Fibroblast of skin of right biceps (primary cell): ENCODE results near the gene SIVA1.

ENCODE experiments used
- DNase-seq: peaks from one replicate; pipeline ENCODE4 v3.0.0-alpha.2; 2013

Gene SIVA1, protein sequence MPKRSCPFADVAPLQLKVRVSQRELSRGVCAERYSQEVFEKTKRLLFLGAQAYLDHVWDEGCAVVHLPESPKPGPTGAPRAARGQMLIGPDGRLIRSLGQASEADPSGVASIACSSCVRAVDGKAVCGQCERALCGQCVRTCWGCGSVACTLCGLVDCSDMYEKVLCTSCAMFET

GRCh38 chr14:104752735-104753527 lies at the start of gene SIVA1:
Gene SIVA1, plus strand, starts transcription at chr14:104753147. Its CDS starts 55 bp downstream, at chr14:104753202.
- peak; percentile 99 for DNase-seq

DNA sequence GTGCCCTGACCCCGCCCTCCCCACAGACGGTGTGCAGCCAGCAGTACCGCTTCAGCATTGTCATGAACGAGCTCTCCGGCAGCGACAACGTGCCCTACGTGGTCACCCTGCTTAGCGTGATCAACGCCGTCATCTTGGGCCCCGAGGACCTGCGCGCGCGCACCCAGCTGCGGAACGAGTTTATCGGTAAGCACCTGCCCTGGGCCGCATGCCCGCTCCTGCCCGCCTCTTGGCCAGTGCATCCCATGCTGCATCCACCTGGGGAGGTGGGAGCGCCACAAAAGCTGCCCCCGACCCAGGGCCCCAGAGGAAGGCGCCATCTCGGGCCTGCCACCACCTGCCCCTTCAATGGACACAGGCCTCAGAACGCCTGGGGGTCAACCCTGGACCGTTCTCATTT lies 49.7 kb upstream of the SIVA1 start:
- DNase-seq = no peak

GRCh38 chr14:104704252-104704651 lies 48.7 kb upstream of the SIVA1 start:
- no peak for DNase-seq

DNA sequence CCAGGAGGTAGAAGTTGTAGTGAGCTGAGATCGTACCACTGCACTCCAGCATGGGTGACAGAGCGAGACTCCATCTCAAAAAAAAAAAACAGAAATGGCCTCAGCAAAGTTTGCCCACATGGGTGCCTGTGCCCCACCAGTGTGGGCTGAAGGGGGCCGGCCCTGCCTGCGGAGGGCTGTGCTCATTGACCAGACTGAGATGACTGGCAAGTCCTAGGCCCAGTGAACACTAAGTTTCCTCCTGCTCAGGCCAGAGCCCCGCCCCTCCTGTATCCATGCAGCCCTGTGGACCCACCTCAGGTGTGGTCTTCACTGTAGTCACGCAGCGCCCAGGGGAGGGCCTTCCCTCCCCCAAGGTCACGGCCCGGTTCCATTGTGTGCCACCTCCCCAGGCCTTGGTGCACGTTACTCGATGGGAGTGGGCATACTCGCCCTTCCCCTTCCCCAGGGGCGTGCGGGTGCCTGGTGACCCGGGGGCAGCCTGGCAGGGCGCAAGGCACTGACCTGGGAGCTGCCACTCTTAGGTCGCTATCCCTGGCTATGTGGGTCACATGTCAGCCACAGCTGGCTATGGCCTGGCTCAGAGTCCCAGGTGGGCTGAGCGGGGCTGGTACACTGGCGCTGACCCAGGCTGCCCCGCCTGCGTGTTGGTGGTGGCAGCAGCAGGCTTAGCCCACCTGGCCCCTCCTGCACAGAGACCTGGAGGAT lies 47.5 kb upstream of the SIVA1 start:
- DNase-seq = no peak

DNA sequence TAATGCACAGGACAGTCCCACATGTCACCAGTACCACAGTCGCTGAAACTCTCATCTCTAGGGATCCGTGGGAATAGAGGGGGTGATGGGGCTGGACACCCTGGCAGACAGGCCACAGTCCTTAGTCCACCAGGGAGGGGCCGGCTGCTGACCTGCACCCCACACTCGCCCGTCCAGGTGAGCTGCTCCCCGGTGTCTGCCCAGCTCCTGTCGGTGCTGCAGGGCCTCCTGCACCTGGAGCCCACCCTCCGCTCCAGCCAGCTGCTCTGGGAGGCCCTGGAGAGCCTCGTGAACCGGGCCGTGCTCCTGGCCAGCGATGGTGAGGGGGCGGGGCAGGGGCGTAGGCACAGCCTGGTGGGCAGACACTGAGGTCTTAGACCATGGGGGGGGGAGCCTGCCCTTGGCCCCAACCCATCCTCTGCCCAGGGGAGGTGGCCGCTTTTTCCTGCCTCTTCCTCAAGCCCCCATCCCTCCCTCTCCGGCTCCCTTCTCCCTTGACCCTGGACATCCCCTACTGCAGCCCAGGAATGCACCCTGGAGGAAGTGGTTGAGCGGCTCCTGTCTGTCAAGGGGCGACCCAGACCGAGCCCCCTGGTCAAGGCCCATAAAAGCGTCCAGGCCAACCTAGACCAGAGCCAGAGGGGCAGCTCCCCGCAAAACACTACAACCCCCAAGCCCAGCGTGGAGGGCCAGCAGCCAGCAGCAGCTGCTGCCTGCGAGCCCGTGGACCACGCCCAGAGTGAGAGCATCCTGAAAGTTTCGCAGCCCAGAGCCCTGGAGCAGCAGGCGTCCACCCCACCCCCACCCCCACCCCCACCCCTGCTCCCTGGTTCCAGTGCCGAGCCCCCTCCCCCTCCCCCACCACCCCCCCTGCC lies 46.0 kb upstream of the SIVA1 start:
- no peak for DNase-seq

GRCh38 chr14:104707608-104708595 lies 45.0 kb upstream of the SIVA1 start:
- no peak for DNase-seq

DNA sequence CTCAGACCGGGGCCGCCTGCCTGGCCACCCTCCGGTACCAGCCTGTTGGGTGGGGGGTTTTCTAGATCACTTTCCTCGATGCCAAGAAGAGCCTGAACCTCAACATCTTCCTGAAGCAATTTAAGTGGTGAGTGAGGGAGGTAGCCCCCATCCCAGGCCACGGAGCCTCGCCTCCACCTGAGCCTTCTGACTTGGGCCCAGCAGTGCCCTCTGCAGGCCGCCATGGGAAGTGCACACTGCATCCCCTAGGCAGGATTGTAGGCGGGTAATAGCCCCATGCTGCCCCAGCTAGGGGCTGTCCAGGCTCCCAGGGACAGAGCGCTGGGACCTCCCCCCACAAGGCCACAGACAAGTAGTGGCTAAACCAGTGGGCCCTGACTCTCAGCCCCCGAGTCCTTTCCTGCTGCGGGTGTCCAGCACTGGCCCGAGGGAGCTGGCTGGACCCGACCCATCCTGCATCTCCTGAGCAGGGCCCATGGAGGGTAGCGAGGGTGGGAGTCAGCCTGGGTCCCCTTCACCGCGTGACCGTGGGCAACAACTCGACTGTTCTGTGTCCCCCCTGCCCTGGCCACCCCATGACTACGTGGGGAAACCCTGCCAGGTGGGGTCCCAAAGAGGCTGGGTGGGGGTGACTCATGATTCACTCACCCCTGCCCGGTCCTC lies 44.2 kb upstream of the SIVA1 start:
- DNase-seq = peak; percentile 53

DNA sequence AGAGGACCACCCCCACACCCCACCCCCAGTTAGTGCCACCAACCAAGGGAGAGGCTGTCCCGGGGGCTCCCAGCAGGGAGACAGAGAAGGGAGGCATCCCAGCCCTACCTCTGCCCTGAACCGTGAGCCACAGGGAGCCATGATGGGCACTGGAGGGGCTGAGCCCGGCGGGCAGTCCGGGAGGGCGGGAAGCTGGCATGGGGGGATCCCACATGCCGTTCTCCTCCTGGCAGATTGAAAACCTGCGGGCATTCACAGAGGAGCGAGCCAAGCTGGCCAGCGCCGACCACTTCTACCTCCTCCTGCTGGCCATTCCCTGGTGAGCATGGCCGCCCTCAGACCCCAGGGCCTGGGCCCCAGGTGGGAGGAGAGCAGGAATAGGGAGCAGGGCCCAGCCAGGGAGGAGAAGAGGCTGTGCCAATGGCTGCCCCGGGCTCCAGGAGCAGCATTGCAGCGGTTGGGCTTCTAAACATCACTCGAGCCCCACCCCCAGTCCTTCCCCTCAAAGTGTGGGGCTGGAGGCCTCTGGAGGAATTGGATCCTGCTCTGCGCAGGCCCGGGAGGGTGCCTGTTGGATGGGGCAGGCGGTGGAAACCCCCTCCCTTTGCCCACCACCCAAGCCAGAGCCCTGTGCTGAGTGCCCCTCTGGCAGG lies 43.4 kb upstream of the SIVA1 start:
- DNase-seq = no peak

DNA sequence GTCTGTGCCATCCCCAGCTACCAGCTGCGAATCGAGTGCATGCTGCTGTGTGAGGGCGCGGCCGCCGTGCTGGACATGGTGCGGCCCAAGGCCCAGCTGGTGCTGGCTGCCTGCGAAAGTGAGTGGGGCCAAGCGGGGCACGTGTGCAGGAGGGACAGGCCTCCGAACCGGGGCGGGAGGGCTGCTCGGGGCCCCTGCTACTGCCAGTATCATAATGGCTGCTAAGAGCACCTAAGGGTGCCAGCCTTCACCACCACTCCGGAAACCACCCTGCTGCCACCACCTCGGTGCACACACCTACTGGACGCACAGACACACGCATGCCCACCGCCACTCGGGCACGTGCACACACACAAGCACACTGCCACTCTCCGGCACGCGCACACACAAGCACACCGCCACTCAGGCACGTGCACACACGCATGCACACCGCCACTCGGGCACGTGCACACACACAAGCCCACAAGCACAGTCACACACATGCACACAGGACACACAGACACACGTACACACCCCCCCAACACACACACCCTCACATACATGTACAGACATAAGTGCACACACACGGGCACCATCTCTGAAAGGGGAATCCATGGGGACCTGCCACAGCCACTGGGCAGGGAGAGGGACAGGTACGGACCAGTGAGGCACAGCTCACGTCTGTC lies 42.7 kb upstream of the SIVA1 start:
- no peak for DNase-seq

- no peak for DNase-seq
Observed at GRCh38 chr14:104712881-104713734, 39.8 kb upstream of the SIVA1 start.

GRCh38 chr14:104714066-104714465 lies 38.9 kb upstream of the SIVA1 start:
- no peak for DNase-seq

DNA sequence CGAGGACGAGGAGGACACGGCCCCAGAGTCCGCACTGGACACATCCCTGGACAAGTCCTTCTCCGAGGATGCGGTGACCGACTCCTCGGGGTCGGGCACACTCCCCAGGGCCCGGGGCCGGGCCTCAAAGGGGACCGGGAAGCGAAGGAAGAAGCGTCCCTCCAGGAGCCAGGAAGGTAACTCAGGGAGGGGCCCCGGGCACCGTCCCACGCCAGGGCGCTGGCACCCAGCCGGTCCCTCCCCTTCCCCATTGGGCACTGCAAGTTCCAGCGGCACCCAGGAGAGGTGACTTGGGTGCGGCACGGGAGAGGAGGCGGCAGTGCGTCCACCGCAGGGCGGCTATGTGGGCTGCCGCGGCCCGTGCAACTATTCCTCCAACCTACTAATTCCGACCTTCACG lies 38.3 kb upstream of the SIVA1 start:
- no peak for DNase-seq

GRCh38 chr14:104715416-104715815 lies 37.5 kb upstream of the SIVA1 start:
- DNase-seq = no peak

DNA sequence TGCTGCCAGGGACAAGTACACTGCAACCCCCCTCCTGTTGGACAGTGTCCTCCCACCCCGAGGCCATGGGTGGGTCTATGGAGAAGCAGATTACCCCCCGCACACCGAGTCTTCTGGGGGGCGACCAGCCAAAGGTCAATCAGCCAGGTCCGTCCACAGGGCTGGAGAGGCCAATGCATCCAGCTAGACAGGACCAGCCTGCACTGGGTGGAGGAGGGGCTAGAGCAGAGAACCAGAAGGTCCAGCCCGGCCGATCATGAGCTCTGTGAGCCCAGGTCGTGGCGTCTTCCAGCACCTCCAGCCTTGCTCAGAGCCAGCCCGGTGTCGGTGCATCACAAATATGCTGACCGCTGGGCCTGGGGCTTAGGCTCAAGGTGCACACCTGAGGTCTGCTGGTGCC lies 37.1 kb upstream of the SIVA1 start:
- DNase-seq = no peak

GRCh38 chr14:104717137-104717536 lies 35.8 kb upstream of the SIVA1 start:
- no peak for DNase-seq

GRCh38 chr14:104717646-104718045 lies 35.3 kb upstream of the SIVA1 start:
- DNase-seq = no peak

DNA sequence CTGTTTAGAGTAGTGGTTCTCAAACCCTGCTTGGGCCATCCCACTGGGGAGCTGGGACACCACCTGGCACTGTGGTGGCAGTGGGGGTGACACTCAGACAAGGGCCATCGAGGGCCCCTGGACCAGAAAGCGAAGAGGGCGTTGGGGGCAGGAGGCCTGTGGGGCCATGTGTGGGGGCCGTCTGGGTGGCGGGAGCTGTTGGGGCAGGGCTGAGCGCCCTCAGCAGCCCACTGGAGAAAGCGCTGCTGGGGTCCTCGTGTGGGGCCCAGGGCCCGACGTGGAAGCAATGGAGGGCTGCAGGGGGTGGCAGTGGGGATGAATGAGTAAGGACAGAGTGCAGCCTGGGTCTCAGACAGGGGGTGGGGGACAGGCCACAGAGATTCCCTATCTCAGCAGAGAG lies 34.8 kb upstream of the SIVA1 start:
- DNase-seq = no peak

DNA sequence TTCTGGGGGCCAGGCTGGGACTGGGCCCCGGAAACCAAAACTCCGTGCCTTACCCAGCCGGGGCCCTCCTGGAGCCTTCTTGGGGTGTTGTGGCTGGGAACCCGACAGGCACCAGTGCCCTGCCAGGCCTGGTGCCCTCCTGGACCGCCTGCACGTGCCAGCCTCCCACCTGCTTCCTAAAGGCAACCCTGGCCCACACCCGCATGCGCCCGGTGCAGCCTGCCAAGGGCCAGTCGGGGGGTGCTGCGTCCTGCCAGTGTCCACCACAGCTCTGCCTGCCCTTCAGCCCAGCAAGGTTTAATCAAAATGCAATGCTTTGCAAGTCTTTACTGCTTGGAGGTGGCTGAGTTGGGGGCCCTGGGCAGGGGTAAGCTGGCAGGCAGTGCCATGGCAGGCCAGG lies 34.1 kb upstream of the SIVA1 start:
- DNase-seq = no peak

GRCh38 chr14:104719343-104719742 lies 33.6 kb upstream of the SIVA1 start:
- no peak for DNase-seq
